Measurements from ENCODE around the gene TBL3. TPM values are rescaled to one million over a fixed set of nuclear protein-coding genes. Genes with fewer than 3 reads are reported as not detected.

The TBL3 gene
- total and polyA plus RNA-seq, 9 of the 15 experiments (the other 6 are each of a cell fraction or from before 2014, with no cell fraction given) = 0.97 to 117 (median 24.5) TPM

GRCh38 chr16:1959269-1960039 is 12.4 kb upstream of the TBL3 start, which contains the start of gene NDUFB10 (continued):
- TF ChIP-seq, protein P1, sequence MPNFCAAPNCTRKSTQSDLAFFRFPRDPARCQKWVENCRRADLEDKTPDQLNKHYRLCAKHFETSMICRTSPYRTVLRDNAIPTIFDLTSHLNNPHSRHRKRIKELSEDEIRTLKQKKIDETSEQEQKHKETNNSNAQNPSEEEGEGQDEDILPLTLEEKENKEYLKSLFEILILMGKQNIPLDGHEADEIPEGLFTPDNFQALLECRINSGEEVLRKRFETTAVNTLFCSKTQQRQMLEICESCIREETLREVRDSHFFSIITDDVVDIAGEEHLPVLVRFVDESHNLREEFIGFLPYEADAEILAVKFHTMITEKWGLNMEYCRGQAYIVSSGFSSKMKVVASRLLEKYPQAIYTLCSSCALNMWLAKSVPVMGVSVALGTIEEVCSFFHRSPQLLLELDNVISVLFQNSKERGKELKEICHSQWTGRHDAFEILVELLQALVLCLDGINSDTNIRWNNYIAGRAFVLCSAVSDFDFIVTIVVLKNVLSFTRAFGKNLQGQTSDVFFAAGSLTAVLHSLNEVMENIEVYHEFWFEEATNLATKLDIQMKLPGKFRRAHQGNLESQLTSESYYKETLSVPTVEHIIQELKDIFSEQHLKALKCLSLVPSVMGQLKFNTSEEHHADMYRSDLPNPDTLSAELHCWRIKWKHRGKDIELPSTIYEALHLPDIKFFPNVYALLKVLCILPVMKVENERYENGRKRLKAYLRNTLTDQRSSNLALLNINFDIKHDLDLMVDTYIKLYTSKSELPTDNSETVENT (CRISPR knock-in tag; IDR thresholded peaks at IDR 0.05) = peak; percentile 78
- TF ChIP-seq PRDM10 (IDR thresholded peaks at IDR 0.05; ENCODE audit: partially characterized antibody) (peak; percentile 16), SMAD4 (CRISPR knock-in tag; conservative IDR thresholded peaks at IDR 0.05) (peak; percentile 82), YY1 (IDR thresholded peaks at IDR 0.05; ENCODE audit: borderline replicate concordance in 1 of 3, control insufficient read depth in 1 of 3, extremely low read depth in 1 of 3, insufficient read depth in 3 of 3, insufficient read length in 1 of 3, insufficient replicate concordance in 2 of 3, low read depth in 1 of 3, low read length in 2 of 3) (peak; percentile 23 to 81 (median 78)), RBBP5 (IDR thresholded peaks at IDR 0.05; ENCODE audit: borderline replicate concordance, insufficient read depth, low read length, poor library complexity, severe bottlenecking) (peak; percentile 88), STAG1 (CRISPR knock-in tag; IDR thresholded peaks at IDR 0.05; ENCODE audit: borderline replicate concordance) (peak; percentile 22; the same call in 1 of the 2 replicates), ZNF232 (CRISPR knock-in tag; IDR thresholded peaks at IDR 0.05) (no peak), GABPA (tag; conservative IDR thresholded peaks at IDR 0.05; ENCODE audit: low read depth) (peak; percentile 65)
